Measurements from ENCODE around the gene MGAT4A. TPM values are rescaled to one million over a fixed set of nuclear protein-coding genes. Genes with fewer than 3 reads are reported as not detected.

Gene MGAT4A
- total RNA-seq, 1 experiment from 2014 or later = 23.0 TPM

- Mint-ChIP-seq H3K27ac (ENCODE audit: unreplicated experiment) (no peak overlapping the region), H3K9me3 (ENCODE audit: low read depth, unreplicated experiment) (no peaks in the 10 kb centered on the region), H3K36me3 (ENCODE audit: insufficient read depth, unreplicated experiment) (peaks cover 4% of the 10 kb centered on the region), H3K27me3 (ENCODE audit: unreplicated experiment) (no peaks in the 10 kb centered on the region), H3K4me1 (ENCODE audit: low read depth, unreplicated experiment) (no peaks in the 10 kb centered on the region), H3K4me3 (ENCODE audit: low read depth, unreplicated experiment) (no peak overlapping the region)
- DNase-seq = no peak
- no TSS peak for BruUV-seq (replicated peaks)
- intact Hi-C loops (cut with micrococcal nuclease; ENCODE audit: unreplicated experiment) = loop anchor here (5.0 to 10.0 kb wide), 2 partner anchors 65 to 108 kb away; no protein-coding TSS in a partner anchor
- no peak for TF ChIP-seq CTCF (IDR thresholded peaks at IDR 0.05; ENCODE audit: unreplicated experiment)
- CTCF ChIA-PET = no interaction called here
These were observed 4.1 kb downstream of the MGAT4A start for GRCh38 chr2:98726735-98727368.

GRCh38 chr2:98726205-98726604 is 4.7 kb downstream of the MGAT4A start:
- no peaks in the 10 kb centered on the region for H3K9me3 Mint-ChIP-seq (ENCODE audit: low read depth, unreplicated experiment)
- H3K4me3 Mint-ChIP-seq (ENCODE audit: low read depth, unreplicated experiment) = no peak overlapping the region
- intact Hi-C loops (cut with micrococcal nuclease; ENCODE audit: unreplicated experiment) = loop anchor here (5.0 to 10.0 kb wide), 2 partner anchors 64 to 109 kb away; no protein-coding TSS in a partner anchor
- H3K27ac Mint-ChIP-seq (ENCODE audit: unreplicated experiment) = no peak overlapping the region
- no peak for TF ChIP-seq CTCF (IDR thresholded peaks at IDR 0.05; ENCODE audit: unreplicated experiment)
- no peaks in the 10 kb centered on the region for H3K27me3 Mint-ChIP-seq (ENCODE audit: unreplicated experiment)
- no TSS peak for BruUV-seq (replicated peaks)
- CTCF ChIA-PET = no interaction called here
- DNase-seq = no peak
- H3K4me1 Mint-ChIP-seq (ENCODE audit: low read depth, unreplicated experiment) = no peaks in the 10 kb centered on the region
- H3K36me3 Mint-ChIP-seq (ENCODE audit: insufficient read depth, unreplicated experiment) = no peaks in the 10 kb centered on the region

GRCh38 chr2:98720286-98720685 is 10.6 kb downstream of the MGAT4A start:
- no peaks in the 10 kb centered on the region for H3K9me3 Mint-ChIP-seq (ENCODE audit: low read depth, unreplicated experiment)
- no peaks in the 10 kb centered on the region for H3K27me3 Mint-ChIP-seq (ENCODE audit: unreplicated experiment)
- no peak overlapping the region for H3K27ac Mint-ChIP-seq (ENCODE audit: unreplicated experiment)
- H3K36me3 Mint-ChIP-seq (ENCODE audit: insufficient read depth, unreplicated experiment) = no peaks in the 10 kb centered on the region
- intact Hi-C loops (cut with micrococcal nuclease; ENCODE audit: unreplicated experiment) = loop anchor here (10.0 kb wide), 1 partner anchor 115 kb away; no protein-coding TSS in a partner anchor
- DNase-seq = no peak
- TF ChIP-seq CTCF (IDR thresholded peaks at IDR 0.05; ENCODE audit: unreplicated experiment) = no peak
- H3K4me3 Mint-ChIP-seq (ENCODE audit: low read depth, unreplicated experiment) = no peak overlapping the region
- H3K4me1 Mint-ChIP-seq (ENCODE audit: low read depth, unreplicated experiment) = no peaks in the 10 kb centered on the region
- CTCF ChIA-PET = interaction anchor here (0.6 kb wide), 1 partner anchor 13 kb away, joined by 4 read pairs; no protein-coding TSS in a partner anchor
- BruUV-seq (replicated peaks) = no TSS peak

GRCh38 chr2:98717621-98718020 is 13.3 kb downstream of the MGAT4A start:
- Mint-ChIP-seq H3K4me3 (ENCODE audit: low read depth, unreplicated experiment) (no peak overlapping the region), H3K36me3 (ENCODE audit: insufficient read depth, unreplicated experiment) (no peaks in the 10 kb centered on the region), H3K27me3 (ENCODE audit: unreplicated experiment) (no peaks in the 10 kb centered on the region), H3K9me3 (ENCODE audit: low read depth, unreplicated experiment) (no peaks in the 10 kb centered on the region), H3K27ac (ENCODE audit: unreplicated experiment) (no peak overlapping the region), H3K4me1 (ENCODE audit: low read depth, unreplicated experiment) (no peaks in the 10 kb centered on the region)
- DNase-seq = no peak
- CTCF ChIA-PET = no interaction called here
- no TSS peak for BruUV-seq (replicated peaks)
- intact Hi-C loops (cut with micrococcal nuclease; ENCODE audit: unreplicated experiment) = no loop called here
- no peak for TF ChIP-seq CTCF (IDR thresholded peaks at IDR 0.05; ENCODE audit: unreplicated experiment)

All from Calu3 (cell line).